Activated B cell treated with CpG ODN at 0.5 μM for 24 hours (primary cell): ENCODE measurements around the gene PSMA5. TPM values are rescaled to one million over a fixed set of nuclear protein-coding genes. Genes with fewer than 3 reads are reported as not detected.

Source experiments
- ATAC-seq: fragments of 200-7000 bp; cut with Tn5 transposase; one replicate; pipeline ENCODE4 v1.10.0; 2021; ENCODE audit warnings: low read depth, mild to moderate bottlenecking, moderate library complexity
- CTCF ChIA-PET: fragments of 350-600 bp; sonication (Branson Sonifier 250); formaldehyde crosslinking; loops from one replicate; lab custom pipeline; 2021; ENCODE audit warnings: antibody characterized with exemption; lab: Charles Lee
- POLR2A ChIA-PET: fragments of 350-600 bp; sonication (Branson Sonifier 250); formaldehyde crosslinking; loops from one replicate; lab custom pipeline; 2021; ENCODE audit warnings: antibody characterized with exemption; lab: Charles Lee
- DNase-seq: peaks from one replicate; pipeline ENCODE4 v3.0.0; 2022
- H3K27ac Mint-ChIP-seq: one replicate; pipeline ENCODE4 v1.8.0; 2020; ENCODE audit warnings: mixed read lengths
- H3K27me3 Mint-ChIP-seq: one replicate; pipeline ENCODE4 v1.8.0; 2021; ENCODE audit warnings: mixed read lengths
- H3K36me3 Mint-ChIP-seq: one replicate; pipeline ENCODE4 v1.8.0; 2021; ENCODE audit warnings: low read depth, mixed read lengths
- H3K4me1 Mint-ChIP-seq: one replicate; pipeline ENCODE4 v1.8.0; 2021; ENCODE audit warnings: mixed read lengths
- H3K4me3 Mint-ChIP-seq: one replicate; pipeline ENCODE4 v1.8.0; 2020; ENCODE audit warnings: mild to moderate bottlenecking, mixed read lengths
- H3K9me3 Mint-ChIP-seq: one replicate; pipeline ENCODE4 v1.8.0; 2020; ENCODE audit warnings: mixed read lengths
- intact Hi-C: fragments of 100-400 bp; cut with micrococcal nuclease; formaldehyde crosslinking; loops from one replicate; pipeline ENCODE4 v1.15.1; 2024
- total RNA-seq: library from RNA; stranded (reverse); gene quantifications from 2 replicates; pipeline ENCODE4 v1.2.3, GENCODE V29; 2022
- TF ChIP-seq, protein P1 (sequence below): fragments of 200-600 bp; IDR thresholded peaks from one replicate; pipeline ENCODE4 v1.8.0; 2022; ENCODE audit warnings: antibody characterized with exemption, mild to moderate bottlenecking

PSMA5 gene
- total RNA-seq, 1 donor from 2014 or later = 105 TPM

DNA sequence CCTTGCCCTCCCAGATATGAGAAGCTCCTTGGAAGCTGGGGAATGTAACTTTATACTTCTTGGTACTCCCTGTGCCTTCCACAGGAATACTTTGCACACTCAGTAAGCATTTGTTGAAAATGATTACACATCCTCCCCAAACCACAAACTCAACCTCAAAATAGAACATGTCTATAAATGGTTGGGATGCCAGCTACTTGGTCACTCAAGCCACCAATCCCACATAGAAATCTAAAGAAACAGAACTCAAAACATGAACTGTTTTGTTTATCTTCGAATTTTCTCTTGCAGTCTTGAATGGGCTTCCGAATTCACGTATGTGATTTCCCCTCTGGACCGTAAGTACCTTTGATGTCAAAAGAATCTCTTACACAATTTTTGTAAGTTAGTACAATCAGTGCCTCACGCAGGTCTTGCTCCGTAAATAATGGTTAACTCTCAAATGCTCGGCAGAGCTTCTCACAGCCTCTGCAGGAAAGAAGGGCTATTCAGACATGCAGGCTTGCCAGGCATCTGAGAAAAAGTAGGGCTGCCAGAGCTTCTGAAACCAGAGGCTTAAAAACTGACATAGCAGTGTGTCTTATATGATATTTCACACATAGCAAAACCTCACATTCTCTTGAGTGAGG, 55.4 kb downstream of the PSMA5 start:
- ATAC-seq = no peak
- Mint-ChIP-seq H3K4me3 (no peak overlapping the region), H3K4me1 (peaks cover 2% of the 10 kb centered on the region), H3K27me3 (peaks cover 34% of the 10 kb centered on the region), H3K36me3 (no peaks in the 10 kb centered on the region), H3K9me3 (no peaks in the 10 kb centered on the region), H3K27ac (no peak overlapping the region)
- no peak for DNase-seq
- CTCF ChIA-PET = interaction anchor here (1.4 kb wide), 1 partner anchor 8 kb away, joined by 3 read pairs; no protein-coding TSS in a partner anchor
- TF ChIP-seq, protein P1, sequence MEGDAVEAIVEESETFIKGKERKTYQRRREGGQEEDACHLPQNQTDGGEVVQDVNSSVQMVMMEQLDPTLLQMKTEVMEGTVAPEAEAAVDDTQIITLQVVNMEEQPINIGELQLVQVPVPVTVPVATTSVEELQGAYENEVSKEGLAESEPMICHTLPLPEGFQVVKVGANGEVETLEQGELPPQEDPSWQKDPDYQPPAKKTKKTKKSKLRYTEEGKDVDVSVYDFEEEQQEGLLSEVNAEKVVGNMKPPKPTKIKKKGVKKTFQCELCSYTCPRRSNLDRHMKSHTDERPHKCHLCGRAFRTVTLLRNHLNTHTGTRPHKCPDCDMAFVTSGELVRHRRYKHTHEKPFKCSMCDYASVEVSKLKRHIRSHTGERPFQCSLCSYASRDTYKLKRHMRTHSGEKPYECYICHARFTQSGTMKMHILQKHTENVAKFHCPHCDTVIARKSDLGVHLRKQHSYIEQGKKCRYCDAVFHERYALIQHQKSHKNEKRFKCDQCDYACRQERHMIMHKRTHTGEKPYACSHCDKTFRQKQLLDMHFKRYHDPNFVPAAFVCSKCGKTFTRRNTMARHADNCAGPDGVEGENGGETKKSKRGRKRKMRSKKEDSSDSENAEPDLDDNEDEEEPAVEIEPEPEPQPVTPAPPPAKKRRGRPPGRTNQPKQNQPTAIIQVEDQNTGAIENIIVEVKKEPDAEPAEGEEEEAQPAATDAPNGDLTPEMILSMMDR = no peak
- intact Hi-C loops = no loop called here
- POLR2A ChIA-PET = no interaction called here

- ATAC-seq = no peak
- POLR2A ChIA-PET = no interaction called here
- TF ChIP-seq, protein P1 = no peak
- no peak overlapping the region for H3K4me3 Mint-ChIP-seq
- intact Hi-C loops = no loop called here
- no peaks in the 10 kb centered on the region for H3K9me3 Mint-ChIP-seq
- peaks cover 34% of the 10 kb centered on the region for H3K27me3 Mint-ChIP-seq
- DNase-seq = no peak
- no peak overlapping the region for H3K27ac Mint-ChIP-seq
- CTCF ChIA-PET = no interaction called here
- H3K36me3 Mint-ChIP-seq = no peaks in the 10 kb centered on the region
- peaks cover 2% of the 10 kb centered on the region for H3K4me1 Mint-ChIP-seq
Measured at GRCh38 chr1:109369167-109369746, 57.0 kb downstream of the PSMA5 start.

DNA sequence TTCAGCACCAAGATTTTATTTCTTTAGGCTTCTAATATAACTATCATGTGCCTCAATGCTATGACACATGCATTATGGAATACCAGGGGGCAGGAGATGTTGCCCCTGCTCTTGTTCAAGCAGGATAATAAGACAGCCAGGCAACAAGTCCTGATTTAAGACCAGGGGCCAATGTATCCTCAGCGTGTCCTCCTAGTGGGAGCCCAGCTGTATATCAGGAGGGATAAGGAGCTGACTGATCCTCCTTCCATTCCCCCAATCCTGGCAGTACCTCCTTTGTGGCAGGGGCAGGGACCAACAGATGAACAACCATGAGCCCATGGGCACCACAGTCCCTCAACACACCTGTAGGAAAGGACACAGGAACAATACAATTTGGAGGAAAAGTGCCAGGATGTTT, 57.8 kb downstream of the PSMA5 start:
- POLR2A ChIA-PET = no interaction called here

DNA sequence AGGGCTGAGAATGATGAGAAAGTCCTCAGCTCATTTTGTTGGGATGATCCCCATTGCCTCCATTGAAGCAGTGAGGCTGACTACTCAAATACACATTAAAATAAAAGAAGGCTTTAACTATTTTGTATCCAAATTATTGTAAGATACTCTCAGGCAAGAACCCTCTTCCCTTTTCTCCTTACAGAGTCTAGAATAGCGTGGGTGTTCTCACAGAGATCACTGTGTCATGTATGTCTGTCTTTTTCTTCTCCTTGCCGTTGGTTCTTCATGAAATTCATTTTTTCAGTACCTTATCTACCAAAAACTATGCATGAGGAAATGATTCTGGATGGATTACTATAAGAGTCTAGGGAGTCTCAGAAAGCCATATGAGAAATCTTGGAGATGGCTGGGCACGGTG, 58.6 kb downstream of the PSMA5 start:
- H3K4me3 Mint-ChIP-seq = no peak overlapping the region
- H3K9me3 Mint-ChIP-seq = no peaks in the 10 kb centered on the region
- no peaks in the 10 kb centered on the region for H3K36me3 Mint-ChIP-seq
- H3K27ac Mint-ChIP-seq = no peak overlapping the region
- intact Hi-C loops = no loop called here
- ChIA-PET CTCF (no interaction called here), POLR2A (no interaction called here)
- no peak for DNase-seq
- no peak for ATAC-seq
- H3K27me3 Mint-ChIP-seq = peaks cover 34% of the 10 kb centered on the region
- peaks cover 2% of the 10 kb centered on the region for H3K4me1 Mint-ChIP-seq
- TF ChIP-seq, protein P1 = no peak

More for the DNA sequence above, 57.8 kb downstream of the PSMA5 start:
- TF ChIP-seq, protein P1 = no peak
- Mint-ChIP-seq H3K36me3 (no peaks in the 10 kb centered on the region), H3K4me3 (no peak overlapping the region), H3K27me3 (peaks cover 40% of the 10 kb centered on the region), H3K9me3 (no peaks in the 10 kb centered on the region), H3K4me1 (peaks cover 2% of the 10 kb centered on the region), H3K27ac (no peak overlapping the region)
- DNase-seq (no peak), ATAC-seq (no peak)
- intact Hi-C loops = no loop called here
- CTCF ChIA-PET = no interaction called here

DNA sequence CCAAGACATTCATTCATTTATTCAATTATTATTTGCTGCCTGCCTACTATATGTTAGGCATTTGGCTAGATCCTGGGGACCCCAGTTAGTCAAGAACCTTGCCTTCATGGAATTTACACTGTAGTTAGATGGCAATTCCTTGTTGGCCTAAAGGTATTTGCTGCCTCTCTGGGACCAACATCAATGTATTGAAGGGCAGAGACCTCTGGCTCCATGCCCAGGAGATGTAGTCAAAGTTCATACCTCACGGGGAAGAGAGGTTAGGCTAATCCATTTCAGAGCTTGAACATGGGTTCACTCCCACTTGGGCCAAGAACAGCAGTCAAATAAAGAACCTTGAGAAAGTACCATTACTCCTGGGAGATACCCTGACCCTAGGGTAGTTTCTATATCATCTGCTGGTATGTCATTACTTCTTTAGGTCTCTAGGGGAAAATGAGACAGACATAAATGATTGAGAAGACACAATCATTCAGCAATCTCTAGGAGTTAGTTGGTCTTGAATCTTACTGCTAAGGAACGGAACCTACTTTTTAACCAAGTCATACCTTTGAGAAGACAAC, 60.5 kb downstream of the PSMA5 start:
- intact Hi-C loops = no loop called here
- no peaks in the 10 kb centered on the region for H3K4me1 Mint-ChIP-seq
- DNase-seq (no peak), ATAC-seq (no peak)
- peaks cover 27% of the 10 kb centered on the region for H3K27me3 Mint-ChIP-seq
- TF ChIP-seq, protein P1 = no peak
- CTCF ChIA-PET = no interaction called here
- POLR2A ChIA-PET = no interaction called here
- H3K9me3 Mint-ChIP-seq = no peaks in the 10 kb centered on the region
- H3K4me3 Mint-ChIP-seq = no peak overlapping the region
- H3K36me3 Mint-ChIP-seq = no peaks in the 10 kb centered on the region
- no peak overlapping the region for H3K27ac Mint-ChIP-seq
